Omental fat pad (tissue), 4 donors: ENCODE measurements around the gene FBLIM1. TPM values are rescaled to one million over a fixed set of nuclear protein-coding genes. Genes with fewer than 3 reads are reported as not detected.

Experiments used
- ATAC-seq: fragments of 150-250 bp; one replicate; pipeline ENCODE4 v1.9.1; 2016; ENCODE audit warnings: mild to moderate bottlenecking, moderate library complexity; ENCODE audit not compliant: low FRiP score
- DNase-seq: peaks from one replicate; pipeline ENCODE4 v3.0.0-alpha.2; 2019; ENCODE audit warnings: low spot score
- CTCF ChIP-seq, 3 donors: fragments of 450-650 bp; IDR thresholded peaks; one replicate each; pipeline ENCODE4 v1.5.1; 2016 to 2017; ENCODE audit warnings: antibody characterized with exemption in 3 of 3, mild to moderate bottlenecking in 3 of 3, moderate library complexity in 2 of 3
- total RNA-seq, 4 donors: library from RNA; depleted of rRNA; stranded (reverse); fragments of >200 nt; gene quantifications; one replicate each; pipeline ENCODE4 v1.1.0, GENCODE V29; 2016

FBLIM1 gene
- total RNA-seq, 4 donors from 2014 or later = 10.4 to 34.0 (median 17.4) TPM

GRCh38 chr1:15726508-15726907 lies 32.1 kb upstream of the FBLIM1 start:
- TF ChIP-seq CTCF (IDR thresholded peaks at IDR 0.05) = no peak
- DNase-seq (no peak), ATAC-seq (no peak)

- DNase-seq (no peak), ATAC-seq (no peak)
- TF ChIP-seq CTCF (IDR thresholded peaks at IDR 0.05) = no peak
Observed at GRCh38 chr1:15727021-15727420, 31.6 kb upstream of the FBLIM1 start.

GRCh38 chr1:15727424-15727823 lies 31.2 kb upstream of the FBLIM1 start:
- TF ChIP-seq CTCF (IDR thresholded peaks at IDR 0.05) = no peak
- ATAC-seq (no peak), DNase-seq (no peak)

GRCh38 chr1:15727866-15728534 lies 30.6 kb upstream of the FBLIM1 start:
- ATAC-seq (no peak), DNase-seq (no peak)
- no peak for TF ChIP-seq CTCF (IDR thresholded peaks at IDR 0.05)

GRCh38 chr1:15728937-15729657 lies 29.5 kb upstream of the FBLIM1 start:
- ATAC-seq = no peak
- no peak for DNase-seq
- no peak for TF ChIP-seq CTCF (IDR thresholded peaks at IDR 0.05)

GRCh38 chr1:15730423-15730822 lies 28.2 kb upstream of the FBLIM1 start:
- no peak for ATAC-seq
- no peak for TF ChIP-seq CTCF (IDR thresholded peaks at IDR 0.05)
- DNase-seq = no peak

GRCh38 chr1:15730936-15731335 lies 27.7 kb upstream of the FBLIM1 start:
- no peak for ATAC-seq
- DNase-seq = no peak
- no peak for TF ChIP-seq CTCF (IDR thresholded peaks at IDR 0.05)
